ENCODE data around the gene FAM89A.

Gene FAM89A

DNA sequence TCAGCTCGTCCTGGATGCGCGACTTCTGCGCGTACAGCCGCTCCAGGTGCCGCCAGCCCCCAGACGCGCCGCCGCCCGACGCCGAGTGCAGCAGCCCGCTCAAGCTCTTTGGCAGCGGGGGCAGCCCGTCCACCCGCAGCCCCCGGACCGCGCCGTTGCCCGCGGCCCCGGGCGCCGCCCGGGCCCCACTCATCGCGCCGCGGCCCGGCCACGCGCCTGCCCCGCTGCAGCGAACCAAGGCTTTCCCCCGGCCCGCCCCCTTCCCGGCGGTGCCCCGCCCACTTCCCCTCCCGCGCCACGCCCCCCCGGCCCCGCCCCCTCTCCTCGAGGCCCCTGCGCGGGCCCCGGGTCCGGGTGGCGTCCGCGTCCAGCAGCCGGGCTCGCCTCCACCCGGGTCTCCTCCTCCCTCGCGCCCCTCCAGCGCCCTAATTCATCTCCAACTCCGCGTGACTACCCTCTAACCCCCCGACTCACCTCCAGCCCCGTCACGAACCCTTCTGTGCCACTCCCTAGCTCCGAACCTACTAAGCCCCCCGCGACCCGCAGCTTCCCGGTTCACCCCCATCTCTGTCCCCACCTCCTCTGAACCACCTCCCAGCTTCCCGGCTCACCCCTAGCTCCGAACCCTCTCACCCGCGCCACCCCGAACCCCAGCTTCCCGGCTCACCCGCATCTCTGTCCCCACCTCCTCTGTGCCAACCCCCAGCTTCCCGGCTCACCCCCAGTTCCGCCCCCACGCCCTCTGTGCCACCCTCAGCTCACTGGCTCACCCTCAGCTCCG, at the start of gene FAM89A:
TSS of gene FAM89A (minus strand) at position 236 of the 781 bp plus-strand sequence. CDS start at position 193, 43 bp downstream.
- peak; percentile 51 to 64 for DNase-seq (ENCODE audit: low read depth in 2 of 2)

GRCh38 chr1:231084353-231084752, 44.3 kb upstream of the FAM89A start:
- DNase-seq (ENCODE audit: low read depth in 2 of 2), result no peak

GRCh38 chr1:231079163-231079562, 39.1 kb upstream of the FAM89A start:
- DNase-seq (ENCODE audit: low read depth in 2 of 2), result no peak

DNA sequence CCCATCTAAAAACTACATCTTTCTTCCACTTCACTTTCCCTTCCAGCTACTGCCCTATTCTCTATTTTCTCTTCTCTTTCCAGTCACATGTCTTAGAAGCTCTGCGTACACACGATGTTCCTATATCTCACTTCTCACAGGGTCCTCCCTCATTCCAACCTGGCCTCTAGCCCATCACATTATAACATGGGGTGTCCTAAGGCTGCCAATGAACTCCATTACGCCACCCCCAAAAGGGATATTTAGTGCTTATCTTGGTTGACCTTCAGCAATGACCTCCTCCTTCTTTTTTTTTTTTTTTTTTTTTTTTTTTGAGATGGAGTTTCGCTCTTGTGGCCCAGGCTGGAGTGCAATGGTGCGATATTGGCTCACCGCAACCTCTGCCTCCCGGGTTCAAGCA, 38.2 kb upstream of the FAM89A start:
- DNase-seq (ENCODE audit: low read depth in 2 of 2), result no peak

DNA sequence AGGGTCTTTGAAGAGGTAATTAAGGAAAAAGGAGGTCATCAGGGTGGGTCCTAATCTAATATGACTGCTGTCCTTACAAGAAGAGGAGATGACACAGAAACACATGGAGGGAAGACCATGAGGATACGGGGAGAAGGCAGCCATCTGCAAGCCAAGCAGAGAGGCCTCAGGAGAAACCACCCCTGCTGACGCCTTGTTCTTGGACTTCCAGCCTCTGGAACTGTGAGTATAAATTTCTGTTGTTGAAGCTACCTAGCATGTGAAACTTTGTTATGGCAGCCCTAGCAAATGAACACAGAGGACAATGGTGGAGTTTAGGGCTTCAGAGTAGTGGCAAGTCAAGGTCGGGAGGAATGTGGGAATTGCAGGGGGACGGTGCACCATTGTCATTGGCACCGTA, 36.7 kb upstream of the FAM89A start:
- DNase-seq (ENCODE audit: low read depth in 2 of 2), result no peak

DNA sequence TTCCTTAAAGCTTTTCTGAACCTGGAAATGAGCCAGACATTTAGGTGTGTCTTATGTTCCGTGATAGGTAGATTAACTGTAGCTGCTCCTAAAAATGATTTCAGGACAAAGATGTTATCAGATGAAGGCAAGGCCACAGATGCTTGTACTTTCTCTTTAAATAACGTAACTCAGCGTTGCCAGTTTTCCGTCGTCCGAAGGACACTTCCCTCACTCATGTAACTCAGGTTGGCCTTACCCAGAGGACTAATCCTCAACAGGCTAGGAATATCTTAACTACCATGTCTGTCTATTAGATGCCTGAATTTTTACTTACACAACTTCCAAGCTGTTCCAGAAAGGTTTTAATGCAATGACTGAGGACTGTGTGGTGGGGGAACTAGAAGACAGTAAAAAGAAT, 35.4 kb upstream of the FAM89A start:
- no peak for DNase-seq (ENCODE audit: low read depth in 2 of 2)

DNA sequence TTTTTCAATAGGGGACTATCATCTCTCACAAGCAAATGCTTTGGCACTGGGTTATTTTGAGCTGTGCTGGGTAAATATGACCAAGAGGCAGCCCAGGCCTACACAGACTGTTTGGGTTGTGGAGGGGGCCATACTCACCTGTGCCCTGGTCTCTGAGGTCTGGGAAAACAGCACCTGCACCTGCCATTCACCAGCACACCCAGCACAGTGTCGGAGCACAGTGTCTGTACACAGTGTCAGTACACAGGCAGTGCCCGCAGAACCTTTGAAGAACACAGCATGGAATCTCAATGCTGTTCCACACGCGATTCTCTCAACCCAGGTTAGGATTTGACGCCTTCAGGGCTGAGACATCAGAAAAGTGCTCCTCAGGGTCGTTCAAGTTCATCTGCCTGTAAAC, 35.0 kb upstream of the FAM89A start:
- DNase-seq (ENCODE audit: low read depth in 2 of 2), result no peak

DNA sequence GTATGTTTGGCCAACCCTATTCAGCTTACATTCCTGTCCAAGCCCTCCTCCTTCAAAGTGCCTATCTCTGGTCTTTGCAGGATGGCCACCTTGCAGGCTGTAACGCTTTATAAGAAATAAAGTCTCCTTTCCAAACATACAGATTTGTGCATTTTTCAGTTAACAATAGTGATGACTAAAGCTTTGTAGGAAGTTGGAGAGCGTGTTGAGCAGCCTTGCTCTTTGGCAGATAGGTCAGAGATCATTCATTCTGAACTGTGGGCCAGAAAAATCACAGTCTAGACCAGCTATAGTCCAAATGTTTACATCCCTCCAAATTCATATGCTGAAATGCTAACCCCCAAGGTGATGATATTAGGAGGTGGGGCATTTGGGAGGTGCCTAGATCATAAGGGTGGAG, 34.0 kb upstream of the FAM89A start:
- DNase-seq (ENCODE audit: low read depth in 2 of 2), result no peak

DNA sequence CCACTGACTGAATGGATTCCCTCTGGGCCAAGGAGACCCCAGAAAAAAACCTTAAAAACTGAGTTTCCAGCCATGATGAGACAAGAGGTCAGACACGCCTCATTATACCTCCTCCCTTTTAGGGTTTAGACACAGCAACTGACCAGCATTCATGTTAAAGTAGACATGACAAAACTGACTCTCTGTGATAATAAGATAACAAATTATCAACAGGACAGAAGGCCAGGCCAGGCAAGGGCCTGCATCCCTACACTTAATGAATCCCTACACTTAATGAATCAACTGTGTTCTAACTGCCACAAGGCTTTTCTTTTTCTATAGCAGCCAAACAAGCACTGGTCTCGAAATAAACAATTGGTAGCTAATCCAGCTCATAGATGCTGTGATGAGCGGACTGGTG, 33.3 kb upstream of the FAM89A start:
- DNase-seq (ENCODE audit: low read depth in 2 of 2), result no peak

DNA sequence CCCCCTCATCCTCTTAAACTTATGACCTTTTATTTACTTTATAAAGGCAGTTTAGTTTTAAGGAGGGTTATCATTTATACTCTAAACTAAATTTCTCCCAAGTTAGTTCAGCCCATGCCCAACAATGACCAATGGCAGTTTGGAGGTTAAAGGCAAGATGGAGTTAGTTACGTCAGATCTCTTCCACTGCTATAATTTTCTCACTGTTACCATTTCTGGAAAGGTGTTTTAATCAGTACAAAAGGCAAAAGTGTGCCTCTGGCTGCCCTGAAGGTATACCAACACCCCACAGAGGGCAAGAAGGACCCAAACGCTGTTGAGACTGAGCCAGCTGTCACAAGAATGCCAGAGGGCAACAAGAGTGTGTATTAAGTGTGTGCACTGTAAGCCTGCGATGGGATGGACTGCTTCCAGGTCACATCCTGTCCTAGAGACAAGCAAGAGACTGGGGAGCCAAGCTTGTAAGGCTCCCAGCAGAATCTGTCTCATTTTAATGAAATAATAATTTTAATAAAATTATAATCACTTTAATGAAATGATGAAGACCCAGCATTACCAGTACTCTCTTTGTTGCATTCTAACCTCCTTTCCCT, 32.5 kb upstream of the FAM89A start:
- DNase-seq (ENCODE audit: low read depth in 2 of 2), result no peak

DNA sequence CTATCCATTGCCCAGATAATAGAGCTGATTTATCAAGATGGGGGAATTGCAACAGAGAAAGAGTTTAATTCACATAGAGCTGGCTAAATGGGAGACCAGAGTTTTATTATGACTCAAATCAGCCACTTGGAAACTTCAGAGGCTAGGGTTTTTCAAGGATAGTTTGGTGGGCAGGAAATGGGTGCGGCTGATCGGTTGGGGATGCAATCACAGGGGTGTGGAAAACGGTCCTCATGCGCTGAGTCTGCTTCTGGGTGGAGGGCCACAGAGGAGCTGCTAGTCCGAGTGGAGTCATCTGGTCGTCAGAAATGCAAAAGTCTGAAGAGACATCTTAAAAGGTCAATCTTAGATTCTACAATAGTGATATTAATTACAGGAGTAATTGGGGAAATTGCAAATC, 32.0 kb upstream of the FAM89A start:
- DNase-seq (ENCODE audit: low read depth in 2 of 2), result no peak

DNA sequence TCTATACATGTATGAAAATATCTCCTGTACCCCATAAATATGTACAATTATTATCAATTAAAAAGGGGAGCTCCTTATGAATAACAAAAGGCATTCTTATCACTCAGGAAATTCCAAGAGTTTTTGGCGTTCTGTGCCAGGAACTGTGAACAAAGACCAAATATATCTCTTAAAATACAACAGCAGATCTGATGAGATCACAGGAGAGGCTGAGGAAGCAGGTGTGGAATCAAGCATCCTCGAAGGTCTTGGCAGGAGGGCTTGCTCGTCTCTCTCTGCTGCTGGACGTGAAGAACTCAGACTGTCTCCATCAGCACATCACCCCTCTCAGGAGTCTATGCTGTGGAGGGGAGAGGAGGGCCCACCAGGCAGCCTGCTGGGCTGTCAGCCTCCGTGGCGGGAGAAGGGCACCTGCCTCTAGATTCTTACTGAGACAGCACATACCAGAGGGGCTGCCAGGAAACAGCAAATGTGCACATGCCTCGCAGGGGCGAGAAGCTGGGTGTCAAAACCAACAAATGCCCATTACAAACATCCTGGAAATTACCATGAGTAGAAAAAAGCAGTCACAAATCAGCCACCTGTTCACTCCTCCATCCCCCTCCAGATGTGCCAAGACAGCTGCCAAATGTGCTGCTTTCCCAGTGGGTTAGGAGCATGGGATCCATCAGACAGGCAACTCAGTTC, 30.8 kb upstream of the FAM89A start:
- no peak for DNase-seq (ENCODE audit: low read depth in 2 of 2)

- no peak for DNase-seq (ENCODE audit: low read depth in 2 of 2)
These were observed 29.3 kb upstream of the FAM89A start for GRCh38 chr1:231069333-231069732.

- no peak for DNase-seq (ENCODE audit: low read depth in 2 of 2)
These were observed 28.7 kb upstream of the FAM89A start for GRCh38 chr1:231068762-231069161.

DNA sequence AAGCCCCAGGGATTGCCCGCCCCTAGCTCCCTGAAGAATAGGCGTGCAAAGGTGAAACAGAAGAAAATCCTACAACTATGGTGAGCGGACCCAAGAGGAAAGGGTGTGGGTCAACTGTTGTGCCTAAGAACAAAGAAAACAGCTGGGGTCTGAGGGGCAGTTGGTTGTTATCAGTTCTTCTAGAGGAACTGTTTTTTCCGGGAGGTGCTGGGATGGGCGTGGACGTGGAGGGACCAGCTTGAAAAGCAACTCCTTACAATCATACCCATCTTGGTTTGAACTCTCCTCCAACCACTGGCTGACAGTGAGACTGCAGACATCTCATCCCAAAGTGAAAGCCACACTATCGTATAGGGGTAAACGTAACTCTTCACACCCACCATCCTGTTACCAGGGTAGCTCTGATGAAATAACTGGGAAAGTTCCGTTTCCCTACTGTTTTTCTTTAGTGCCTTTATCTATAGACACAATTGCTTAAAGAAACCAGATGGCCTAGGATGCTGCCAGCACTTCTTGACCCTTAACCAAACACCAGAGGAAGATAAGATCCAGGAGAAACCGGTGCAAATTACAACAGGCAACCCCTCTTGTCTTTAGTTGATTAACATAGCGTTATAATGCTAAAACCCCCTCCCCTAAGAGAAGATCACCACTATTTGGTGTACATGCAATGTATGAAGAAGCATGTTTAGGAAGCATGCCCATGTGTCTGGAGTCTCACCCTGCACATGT, 25.6 kb upstream of the FAM89A start:
- no peak for DNase-seq (ENCODE audit: low read depth in 2 of 2)

GRCh38 chr1:231064418-231064817, 24.4 kb upstream of the FAM89A start:
- no peak for DNase-seq (ENCODE audit: low read depth in 2 of 2)

- DNase-seq (ENCODE audit: low read depth in 2 of 2), result no peak
These were observed 23.3 kb upstream of the FAM89A start for GRCh38 chr1:231063331-231063730.

DNA sequence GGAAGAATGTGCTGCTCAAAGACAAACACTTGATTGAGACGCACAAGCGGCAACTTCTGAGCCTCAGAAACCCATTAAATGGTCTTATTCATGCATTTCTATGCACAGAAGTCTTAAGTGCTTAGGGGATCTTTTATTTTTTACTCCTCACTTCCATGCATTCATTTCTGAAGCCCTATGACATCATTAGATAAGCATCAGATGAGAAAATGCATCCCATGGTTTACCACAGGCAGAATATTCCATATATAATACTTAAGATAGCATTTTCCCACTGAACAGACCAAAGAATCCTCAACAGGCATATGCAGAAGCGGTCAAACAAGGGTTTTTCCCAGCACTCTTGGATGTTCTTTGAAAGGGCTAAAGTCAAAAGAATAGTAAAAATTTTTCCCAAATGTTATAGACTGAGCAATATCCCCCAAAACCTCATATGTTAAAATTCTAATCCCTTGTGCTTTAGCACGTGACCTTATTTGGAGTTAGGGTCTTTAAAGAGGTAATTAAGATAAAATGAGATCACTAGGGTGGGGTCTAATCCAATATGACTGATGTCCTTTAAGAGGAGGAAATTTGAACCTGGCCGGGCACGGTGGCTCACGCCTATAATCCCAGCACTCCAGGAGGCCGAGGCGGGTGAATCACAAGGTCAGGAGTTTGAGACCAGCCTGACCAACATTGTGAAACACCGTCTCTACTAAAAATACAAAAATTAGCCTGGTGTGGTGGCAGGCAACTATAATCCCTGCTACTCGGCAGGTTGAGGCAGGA, 22.6 kb upstream of the FAM89A start:
- no peak for DNase-seq (ENCODE audit: low read depth in 2 of 2)

- no peak for DNase-seq (ENCODE audit: low read depth in 2 of 2)
These were observed 19.6 kb upstream of the FAM89A start for GRCh38 chr1:231059566-231060193.

DNA sequence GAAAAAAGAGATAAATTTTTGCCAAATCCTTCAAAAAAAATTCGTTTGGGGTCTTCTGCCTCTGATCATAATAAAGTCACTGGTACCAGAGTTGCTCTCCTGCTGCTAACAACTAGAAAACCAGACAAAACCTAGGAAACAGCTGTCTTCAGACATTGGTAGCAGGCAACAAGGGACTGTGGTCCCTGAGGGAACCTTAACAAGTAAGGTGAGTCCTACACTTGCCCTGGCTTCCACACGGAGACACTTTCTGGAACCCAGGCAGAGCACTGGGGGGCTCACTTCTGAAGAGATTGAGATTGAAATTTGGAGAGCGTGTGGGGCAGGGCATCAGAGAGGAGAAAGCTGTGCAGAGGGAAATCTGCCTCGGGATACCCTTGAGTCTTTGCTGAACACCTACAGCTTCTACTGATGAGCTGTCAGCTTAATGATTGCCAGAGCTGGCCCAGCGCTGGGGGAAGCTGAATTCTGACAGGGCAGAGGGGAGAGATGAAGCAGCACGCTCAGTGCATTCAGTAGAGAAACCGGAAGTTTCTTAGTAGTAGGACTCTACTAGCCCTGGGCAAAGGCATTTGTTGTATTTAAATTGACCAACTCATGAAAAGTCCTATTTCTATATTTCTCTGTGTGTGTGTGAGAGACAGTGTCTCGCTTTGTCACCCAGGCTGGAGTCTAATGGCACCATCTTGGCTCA, 18.5 kb upstream of the FAM89A start:
- no peak for DNase-seq (ENCODE audit: low read depth in 2 of 2)

All from stimulated activated CD8-positive, alpha-beta memory T cell treated with anti-CD3 and anti-CD28 coated beads, Interleukin-2, amount 100 ng/mL, for 1 hour (primary cell).